Gastrocnemius medialis (tissue), 4 donors: Measurements from ENCODE around the gene EOMES. TPM values are rescaled to one million over a fixed set of nuclear protein-coding genes. Genes with fewer than 3 reads are reported as not detected.
A peak's percentile ranks its signal among the peaks of the same experiment; 100 is the strongest.

Experiments
- ATAC-seq, 2 donors: fragments of 150-250 bp; one replicate each; pipeline ENCODE4 v1.9.1; 2016
- DNase-seq, 2 donors: peaks; one replicate each; pipeline ENCODE4 v3.0.0-alpha.2; 2019
- H3K27ac ChIP-seq, 4 donors: fragments of 200-600 bp; sonication (generic); 1 replicate in 1 of 4; 2 replicates in 3 of 4; pipeline ENCODE4 v1.5.1; 2016 to 2018; ENCODE audit warnings: mild to moderate bottlenecking in 2 of 4, moderate library complexity in 1 of 4
- H3K27me3 ChIP-seq, 3 donors: fragments of 200-600 bp; sonication (generic) in 2 of 3; 1 replicate in 1 of 3; 2 replicates in 2 of 3; pipeline versions ENCODE4 v1.5.1 to v1.6.0; 2016 to 2019; ENCODE audit warnings: mild to moderate bottlenecking in 1 of 3, moderate library complexity in 1 of 3
- H3K36me3 ChIP-seq, 2 donors: fragments of 200-600 bp; sonication (generic) in 1 of 2; one replicate each; pipeline ENCODE4 v1.5.1; 2017 to 2018
- H3K4me1 ChIP-seq, 2 donors: fragments of 200-600 bp; sonication (generic) in 1 of 2; one replicate each; pipeline ENCODE4 v1.5.1; 2016 to 2017; ENCODE audit warnings: mild to moderate bottlenecking in 2 of 2
- H3K4me3 ChIP-seq, 4 donors: fragments of 200-600 bp; sonication (generic) in 3 of 4; 1 replicate in 1 of 4; 2 replicates in 3 of 4; pipeline ENCODE4 v1.5.1; 2016 to 2019; ENCODE audit warnings: mild to moderate bottlenecking in 2 of 4
- H3K9me3 ChIP-seq, 3 donors: fragments of 200-600 bp; sonication (generic) in 2 of 3; 1 replicate in 1 of 3; 2 replicates in 2 of 3; pipeline ENCODE4 v1.5.1; 2016 to 2019
- CTCF ChIP-seq, 5 experiments: fragments of 450-650 bp in 3 of 5; fragments of 200-600 bp in 2 of 5; sonication (generic) in 2 of 5; IDR thresholded peaks in 4 of 5; conservative IDR thresholded peaks in 1 of 5; 1 replicate in 4 of 5; 2 replicates in 1 of 5; pipeline ENCODE4 v1.5.1; 2016 to 2019; ENCODE audit warnings: antibody characterized with exemption in 5 of 5, mild to moderate bottlenecking in 3 of 5, moderate library complexity in 3 of 5
- POLR2A ChIP-seq, 2 donors: fragments of 450-650 bp; IDR thresholded peaks; one replicate each; pipeline ENCODE4 v1.6.1; 2017; ENCODE audit warnings: antibody characterized with exemption in 2 of 2, mild to moderate bottlenecking in 2 of 2, moderate library complexity in 2 of 2
- in situ Hi-C, 4 donors: fragments of 200-750 bp; cut with MboI; loops; one replicate each; pipeline versions ENCODE4 v1.15.0 to v1.8.0; 2017; ENCODE audit warnings: low sequenced_read_pairs in 4 of 4
- intact Hi-C: fragments of 100-400 bp; cut with DNase I; formaldehyde crosslinking; loops from one replicate; pipeline ENCODE4 v1.15.1; 2023; ENCODE audit warnings: low total_unique reads
- total RNA-seq, 4 donors: library from RNA; depleted of rRNA; stranded (reverse); fragments of >200 nt; gene quantifications; one replicate each; pipeline versions ENCODE4 v1.1.0 to v1.2.3, GENCODE V29; 2016

Gene EOMES
- total RNA-seq, 4 donors from 2014 or later: not detected

- H3K27ac ChIP-seq: no peak overlapping the region
- intact Hi-C loops (no loop called here), in situ Hi-C loops (loop anchor here in 2 of 4 donors (25.0 kb wide), 2 partner anchors 541 to 591 kb away; no protein-coding TSS in a partner anchor)
- DNase-seq: no peak
- H3K9me3 ChIP-seq: no peaks in the 10 kb centered on the region
- H3K4me1 ChIP-seq: peaks cover 19 to 27% of the 10 kb centered on the region in 2 donors
- H3K36me3 ChIP-seq: no peaks in the 10 kb centered on the region
- ATAC-seq: no peak
- TF ChIP-seq CTCF (IDR thresholded peaks at IDR 0.05 in 4 of 5, conservative IDR thresholded peaks at IDR 0.05 in 1 of 5) (no peak), POLR2A (IDR thresholded peaks at IDR 0.05) (no peak)
- H3K4me3 ChIP-seq: peak overlapping the region; percentile 43 to 61 (median 50)
- peaks cover 75 to 98% (median 85%) of the 10 kb centered on the region in 3 donors for H3K27me3 ChIP-seq
Observed at GRCh38 chr3:27720899-27721716, 1.0 kb downstream of the EOMES start.

DNA sequence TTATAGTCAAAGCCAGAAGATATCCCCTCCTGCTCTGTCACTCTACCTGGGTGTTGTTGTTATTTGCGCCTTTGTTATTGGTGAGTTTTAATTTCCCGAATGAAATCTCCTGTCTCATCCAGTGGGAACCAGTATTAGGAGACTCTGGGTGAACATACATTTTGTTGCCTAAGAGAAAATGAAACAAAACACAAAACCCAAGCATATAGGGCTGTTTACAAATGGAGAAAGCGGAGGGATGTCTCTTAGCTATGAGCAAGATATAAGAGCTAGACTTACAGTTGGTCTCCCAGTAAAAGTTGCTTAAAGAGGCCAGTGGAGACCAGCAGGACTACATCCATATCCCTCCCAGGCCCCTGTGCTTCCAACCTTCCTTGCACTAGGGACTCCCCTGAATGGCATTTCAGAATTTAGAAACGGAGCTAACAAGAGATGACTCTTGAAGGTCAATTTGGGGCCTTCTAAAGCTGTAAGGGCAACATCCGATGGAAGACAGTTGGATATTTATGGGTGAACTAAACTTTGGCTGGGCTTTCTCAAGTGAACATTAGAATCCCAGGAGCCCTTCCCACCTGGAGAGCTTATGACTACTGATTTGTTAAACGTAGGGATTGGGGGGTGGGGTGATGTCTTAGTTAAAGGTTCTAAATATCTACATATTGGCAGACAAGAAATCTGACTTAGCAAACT, 2.7 kb downstream of the EOMES start:
- TF ChIP-seq POLR2A (IDR thresholded peaks at IDR 0.05): no peak
- TF ChIP-seq CTCF (IDR thresholded peaks at IDR 0.05 in 4 of 5, conservative IDR thresholded peaks at IDR 0.05 in 1 of 5): no peak
- intact Hi-C loops: no loop called here
- Histone ChIP-seq H3K4me1 (peaks cover 17 to 33% of the 10 kb centered on the region in 2 donors), H3K27ac (no peak overlapping the region), H3K4me3 (no peak overlapping the region), H3K9me3 (no peaks in the 10 kb centered on the region), H3K27me3 (peaks cover 74 to 98% (median 85%) of the 10 kb centered on the region in 3 donors), H3K36me3 (no peaks in the 10 kb centered on the region)
- no peak for DNase-seq
- in situ Hi-C loops: loop anchor here (10.0 to 25.0 kb wide), 4 partner anchors 543 to 605 kb away; no protein-coding TSS in a partner anchor
- ATAC-seq: no peak

DNA sequence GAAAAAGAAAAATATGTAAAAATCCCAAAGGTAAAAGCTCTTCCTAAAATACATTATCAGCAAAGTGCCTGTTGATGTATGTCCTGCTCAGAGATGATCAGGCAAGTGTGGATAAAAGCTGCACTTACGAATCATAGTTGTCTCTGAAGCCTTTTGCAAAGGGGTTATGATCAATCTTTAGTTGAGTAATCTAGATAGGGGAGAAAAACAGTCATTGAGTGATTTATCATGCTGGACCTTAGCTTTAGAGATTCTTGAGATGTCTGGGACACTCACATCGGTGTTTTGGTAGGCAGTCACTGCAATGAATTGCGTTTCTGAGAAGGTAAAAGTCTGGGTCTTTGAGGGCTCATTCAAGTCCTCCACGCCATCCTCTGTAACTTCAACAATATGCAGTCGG, 3.7 kb downstream of the EOMES start:
- ATAC-seq (no peak), DNase-seq (no peak)
- Histone ChIP-seq H3K27me3 (peaks cover 74 to 98% (median 85%) of the 10 kb centered on the region in 3 donors), H3K36me3 (no peaks in the 10 kb centered on the region), H3K9me3 (no peaks in the 10 kb centered on the region), H3K27ac (no peak overlapping the region), H3K4me3 (no peak overlapping the region), H3K4me1 (peaks cover 12 to 35% of the 10 kb centered on the region in 2 donors)
- no peak for TF ChIP-seq CTCF (IDR thresholded peaks at IDR 0.05 in 4 of 5, conservative IDR thresholded peaks at IDR 0.05 in 1 of 5)
- no peak for TF ChIP-seq POLR2A (IDR thresholded peaks at IDR 0.05)
- intact Hi-C loops (no loop called here), in situ Hi-C loops (loop anchor here (10.0 to 25.0 kb wide), 4 partner anchors 544 to 606 kb away; no protein-coding TSS in a partner anchor)

GRCh38 chr3:27717200-27717852, 4.8 kb downstream of the EOMES start:
- DNase-seq: no peak
- TF ChIP-seq CTCF (IDR thresholded peaks at IDR 0.05 in 4 of 5, conservative IDR thresholded peaks at IDR 0.05 in 1 of 5) (no peak), POLR2A (IDR thresholded peaks at IDR 0.05) (no peak)
- ATAC-seq: no peak
- in situ Hi-C loops (loop anchor here (10.0 to 25.0 kb wide), 4 partner anchors 545 to 607 kb away; no protein-coding TSS in a partner anchor), intact Hi-C loops (no loop called here)
- H3K36me3 ChIP-seq: no peaks in the 10 kb centered on the region
- H3K4me3 ChIP-seq: no peak overlapping the region
- peaks cover 77 to 98% (median 82%) of the 10 kb centered on the region in 3 donors for H3K27me3 ChIP-seq
- H3K4me1 ChIP-seq: peaks cover 7 to 36% of the 10 kb centered on the region in 2 donors
- no peaks in the 10 kb centered on the region for H3K9me3 ChIP-seq
- no peak overlapping the region for H3K27ac ChIP-seq
